SK-N-SH (cell line): ENCODE results near the gene SLC38A8. TPM values are rescaled to one million over a fixed set of nuclear protein-coding genes. Genes with fewer than 3 reads are reported as not detected.

ENCODE experiments used
- CTCF ChIA-PET: fragments of 300-600, 350-600 bp; formaldehyde crosslinking; extraction: SDS; loops from one replicate; lab custom pipeline; 2021; lab: Yijun Ruan, JAX
- POLR2A ChIA-PET: fragments of 350-600 bp; sonication (Branson Sonifier 250); formaldehyde crosslinking; extraction: SDS; loops from one replicate; lab custom pipeline; 2020; ENCODE audit warnings: antibody characterized with exemption, inconsistent platforms; lab: Yijun Ruan, JAX
- DNase-seq: peaks from one replicate; pipeline ENCODE4 v3.0.0; 2012
- H2AFZ ChIP-seq: fragments of 200-600 bp; sonication (generic); 2 replicates; pipeline ENCODE4 v1.8.1; 2016; ENCODE audit warnings: antibody characterized with exemption, mild to moderate bottlenecking, low read depth
- H3F3A ChIP-seq: fragments of 200-600 bp; sonication (generic); replicated peaks from 2 replicates; pipeline ENCODE3; 2016; ENCODE audit warnings: antibody characterized with exemption, mild to moderate bottlenecking; ENCODE audit not compliant: insufficient read depth
- H3K27ac ChIP-seq, 2 experiments: fragments of 200-500 bp in 1 of 2; fragments of 200-600 bp in 1 of 2; sonication (Bioruptor generic) in 1 of 2; sonication (generic), shearing (Covaris generic) in 1 of 2; 2 replicates each; pipeline versions ENCODE4 v1.5.1 to v1.6.1; 2014 to 2016; ENCODE audit warnings: low read depth in 2 of 2, inconsistent platforms in 1 of 2, low read length in 1 of 2, mild to moderate bottlenecking in 1 of 2, mixed read lengths in 1 of 2
- H3K27me3 ChIP-seq: fragments of 200-600 bp; sonication (generic), shearing (Covaris generic); 2 replicates; pipeline ENCODE4 v1.6.1; 2016; ENCODE audit warnings: mixed run types; ENCODE audit not compliant: insufficient read depth
- H3K36me3 ChIP-seq, 2 experiments: fragments of 200-500 bp in 1 of 2; fragments of 200-600 bp in 1 of 2; sonication (Bioruptor generic) in 1 of 2; sonication (generic) in 1 of 2; replicated peaks in 1 of 2; 2 replicates each; pipeline versions ENCODE3 to v1.5.1; 2014 to 2016; ENCODE audit warnings: low read length in 1 of 2, mild to moderate bottlenecking in 1 of 2; ENCODE audit not compliant: insufficient read depth in 2 of 2, control insufficient read depth in 1 of 2
- H3K4me1 ChIP-seq, 2 experiments: fragments of 200-500 bp in 1 of 2; fragments of 200-600 bp in 1 of 2; sonication (Bioruptor generic) in 1 of 2; sonication (generic), shearing (Covaris generic) in 1 of 2; 2 replicates each; pipeline versions ENCODE4 v1.5.1 to v1.6.1; 2014 to 2016; ENCODE audit warnings: low read depth in 1 of 2, low read length in 1 of 2, mixed run types in 1 of 2; ENCODE audit not compliant: insufficient read depth in 2 of 2, control insufficient read depth in 1 of 2
- H3K4me2 ChIP-seq: fragments of 200-600 bp; sonication (generic), shearing (Covaris generic); 2 replicates; pipeline ENCODE4 v1.6.1; 2017; ENCODE audit warnings: mixed run types
- H3K4me3 ChIP-seq, 2 experiments: fragments of 200-500 bp in 1 of 2; fragments of 200-600 bp in 1 of 2; sonication (Bioruptor generic) in 1 of 2; sonication (generic), shearing (Covaris generic) in 1 of 2; 2 replicates each; pipeline versions ENCODE4 v1.5.1 to v1.8.1; 2014 to 2016; ENCODE audit warnings: low read depth in 2 of 2, inconsistent platforms in 1 of 2, low read length in 1 of 2, mild to moderate bottlenecking in 1 of 2, mixed read lengths in 1 of 2, moderate library complexity in 1 of 2
- H3K79me2 ChIP-seq: fragments of 200-600 bp; sonication (generic); 2 replicates; pipeline ENCODE4 v1.8.1; 2017; ENCODE audit warnings: mild to moderate bottlenecking; ENCODE audit not compliant: insufficient read depth
- H3K9ac ChIP-seq: fragments of 200-600 bp; sonication (generic); 2 replicates; pipeline ENCODE4 v1.6.1; 2017; ENCODE audit warnings: mixed run types
- H3K9me2 ChIP-seq: fragments of 200-600 bp; sonication (generic); 2 replicates; pipeline ENCODE4 v1.6.1; 2017; ENCODE audit warnings: mixed run types
- H3K9me3 ChIP-seq: fragments of 200-600 bp; sonication (generic); 2 replicates; pipeline ENCODE4 v1.6.1; 2017; ENCODE audit warnings: mixed run types, mild to moderate bottlenecking, moderate library complexity
- H4K20me1 ChIP-seq: fragments of 200-600 bp; sonication (generic); 2 replicates; pipeline ENCODE4 v1.6.1; 2017; ENCODE audit warnings: mild to moderate bottlenecking, mixed run types; ENCODE audit not compliant: insufficient read depth
- CTCF ChIP-seq: fragments of 200-600 bp; sonication (generic); IDR thresholded peaks from 2 replicates; pipeline ENCODE4 v1.6.1; 2017; ENCODE audit warnings: antibody characterized with exemption, mild to moderate bottlenecking, moderate library complexity
- ELF1 ChIP-seq: IDR thresholded peaks from 2 replicates; pipeline ENCODE4 v1.4.0; 2012
- EP300 ChIP-seq, 2 experiments: IDR thresholded peaks; 2 replicates each; pipeline versions ENCODE4 v1.4.0 to v1.6.1; 2012; ENCODE audit warnings: borderline replicate concordance in 1 of 2, low read depth in 1 of 2, low read length in 1 of 2
- EZH2phosphoT487 ChIP-seq: fragments of 200-600 bp; sonication (generic); IDR thresholded peaks from 2 replicates; pipeline ENCODE4 v1.6.1; 2017; ENCODE audit warnings: low read depth, mixed run types, mild to moderate bottlenecking, antibody characterized with exemption, moderate library complexity, borderline replicate concordance
- FOSL2 ChIP-seq: IDR thresholded peaks from 2 replicates; pipeline ENCODE4 v1.4.0; 2012; ENCODE audit warnings: low read depth, mild to moderate bottlenecking, moderate library complexity, borderline replicate concordance
- FOXJ3 ChIP-seq: sonication (generic); formaldehyde crosslinking; IDR thresholded peaks from 2 replicates; pipeline ENCODE4 v1.5.1; 2020; ENCODE audit warnings: mild to moderate bottlenecking, missing genetic modification reagents
- GATA2 ChIP-seq: sonication (generic); formaldehyde crosslinking; IDR thresholded peaks from 2 replicates; pipeline ENCODE4 v1.5.0; 2020; ENCODE audit warnings: mild to moderate bottlenecking, missing genetic modification reagents
- JUND ChIP-seq: IDR thresholded peaks from 2 replicates; pipeline ENCODE4 v1.4.0; 2012
- MEF2A ChIP-seq: IDR thresholded peaks from 2 replicates; pipeline ENCODE4 v1.4.0; 2012; ENCODE audit warnings: low read depth, borderline replicate concordance
- NFIC ChIP-seq: IDR thresholded peaks from 2 replicates; pipeline ENCODE4 v1.4.0; 2012; ENCODE audit warnings: borderline replicate concordance
- POLR2AphosphoS5 ChIP-seq: IDR thresholded peaks from 2 replicates; pipeline ENCODE4 v1.6.1; 2012; ENCODE audit warnings: low read depth, low read length
- RAD21 ChIP-seq: IDR thresholded peaks from 2 replicates; pipeline ENCODE4 v1.6.1; 2012; ENCODE audit warnings: mild to moderate bottlenecking, low read length
- RCOR1 ChIP-seq: fragments of 150-350 bp; IDR thresholded peaks from 2 replicates; pipeline ENCODE4 v1.6.1; 2017; ENCODE audit warnings: antibody characterized with exemption, low read length
- RFX5 ChIP-seq: IDR thresholded peaks from 2 replicates; pipeline ENCODE4 v1.6.1; 2012; ENCODE audit warnings: mild to moderate bottlenecking, improper control_type of control experiment, low read length
- SMC3 ChIP-seq: IDR thresholded peaks from 2 replicates; pipeline ENCODE4 v1.6.1; 2012; ENCODE audit warnings: low read depth, low read length, improper control_type of control experiment
- TCF12 ChIP-seq: IDR thresholded peaks from 2 replicates; pipeline ENCODE4 v1.4.0; 2012
- TEAD4 ChIP-seq: IDR thresholded peaks from 2 replicates; pipeline ENCODE4 v1.4.0; 2012; ENCODE audit warnings: mild to moderate bottlenecking, borderline replicate concordance; ENCODE audit not compliant: insufficient read depth
- USF2 ChIP-seq: fragments of 150-350 bp; IDR thresholded peaks from 2 replicates; pipeline ENCODE4 v1.6.1; 2017; ENCODE audit warnings: antibody characterized with exemption, low read length, low read depth, borderline replicate concordance
- ZBTB33 ChIP-seq: IDR thresholded peaks from 2 replicates; pipeline ENCODE4 v1.4.0; 2012; ENCODE audit warnings: low read depth, borderline replicate concordance
- WGBS: methylation state at CpG from one replicate; pipeline ENCODE4 v1.1.6; 2017; ENCODE audit warnings: low lambda C conversion rate; 5-methylcytosine and 5-hydroxymethylcytosine counted together
- polyA plus RNA-seq, 3 experiments: library from polyadenylated mRNA; depleted of rRNA; stranded (reverse); fragments of >200 nt; gene quantifications; 2 replicates each; pipeline ENCODE4 v1.2.3, GENCODE V29; 2012
- TF ChIP-seq, protein P1 (sequence below): IDR thresholded peaks from 2 replicates; pipeline ENCODE4 v1.4.0; 2012; ENCODE audit warnings: low read depth
- TF ChIP-seq, protein P2 (sequence below): IDR thresholded peaks from 2 replicates; pipeline ENCODE4 v1.4.0; 2012; ENCODE audit warnings: low read depth, borderline replicate concordance

The SLC38A8 gene
- polyA plus RNA-seq, 1 of the 3 experiments (the other 2 are of a cell fraction) = not detected

DNA sequence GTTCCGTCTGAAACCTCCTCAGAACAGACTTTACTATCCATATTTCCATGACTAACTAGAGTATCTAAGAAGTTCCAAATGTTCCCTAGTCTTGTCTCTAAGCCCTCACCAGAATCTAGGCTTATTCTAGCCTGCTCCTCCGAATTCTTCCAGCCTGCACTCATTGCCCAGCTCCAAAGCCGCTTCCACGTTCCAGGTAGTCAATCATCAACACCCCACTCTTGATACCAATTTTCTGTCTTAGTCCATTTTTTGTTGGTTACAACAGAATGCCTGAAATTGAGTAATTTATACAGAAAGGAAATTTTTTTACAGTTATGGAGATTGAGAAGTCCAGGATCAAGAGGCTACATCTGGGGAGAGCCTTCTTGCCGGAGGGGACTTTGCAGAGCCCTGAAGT is 21.1 kb downstream of the SLC38A8 start:
- Histone ChIP-seq H3K9ac (no peak overlapping the region), H2AFZ (no peak overlapping the region), H3K4me3 (no peak overlapping the region), H4K20me1 (no peaks in the 10 kb centered on the region), H3K9me3 (no peaks in the 10 kb centered on the region), H3K79me2 (no peaks in the 10 kb centered on the region), H3K27me3 (no peaks in the 10 kb centered on the region), H3F3A (no peaks in the 10 kb centered on the region), H3K4me1 (no peaks in the 10 kb centered on the region), H3K9me2 (no peaks in the 10 kb centered on the region), H3K4me2 (no peak overlapping the region), H3K36me3 (no peaks in the 10 kb centered on the region), H3K27ac (no peak overlapping the region)
- CTCF ChIA-PET = interaction anchor here (1.4 to 1.9 kb wide), 2 partner anchors 42 to 65 kb away, joined by 4 to 6 read pairs; no protein-coding TSS in a partner anchor
- WGBS = 65% methylated on average over 5 of the region's 5 CpGs
- no peak for DNase-seq
- no peak for TF ChIP-seq POLR2AphosphoS5
- TF ChIP-seq RAD21 = no peak
- no peak for TF ChIP-seq SMC3
- no peak for TF ChIP-seq RCOR1
- TF ChIP-seq EZH2phosphoT487 = no peak
- no peak for TF ChIP-seq NFIC
- TF ChIP-seq GATA2 (CRISPR knock-in tag) = no peak
- no peak for TF ChIP-seq CTCF
- no peak for TF ChIP-seq EP300 (IDR thresholded peaks at IDR 0.05; ENCODE audit: borderline replicate concordance in 1 of 2, low read depth in 1 of 2, low read length in 1 of 2)
- POLR2A ChIA-PET = no interaction called here

DNA sequence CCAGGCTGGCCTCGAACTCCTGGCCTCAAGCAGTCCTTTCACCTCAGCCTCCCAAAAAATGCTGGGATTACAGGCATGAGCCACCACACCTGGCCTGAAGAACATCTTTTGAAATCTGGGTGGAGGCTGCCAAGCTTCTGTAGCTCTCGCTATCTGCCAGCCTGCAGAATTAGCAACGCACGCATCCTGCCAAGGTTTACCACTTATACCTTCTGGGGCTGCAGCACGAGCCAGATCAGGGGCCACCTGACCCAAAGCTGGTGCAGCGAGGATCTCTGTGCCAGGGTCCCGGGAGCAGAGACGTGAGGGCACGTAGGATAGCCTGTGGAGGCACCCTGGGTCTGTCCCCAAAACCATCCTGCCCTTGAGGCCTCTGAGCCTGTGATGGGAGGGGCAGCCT is 22.2 kb downstream of the SLC38A8 start:
- CTCF ChIA-PET = interaction anchor here (1.2 kb wide), 1 partner anchor 64 kb away, joined by 3 read pairs; no protein-coding TSS in a partner anchor
- TF ChIP-seq MEF2A (no peak), ZBTB33 (no peak), FOXJ3 (CRISPR knock-in tag) (no peak), TCF12 (no peak), CTCF (no peak), RCOR1 (no peak), NFIC (no peak), ELF1 (no peak), RFX5 (no peak), EZH2phosphoT487 (no peak), JUND (no peak), TEAD4 (no peak), FOSL2 (no peak), USF2 (no peak)
- TF ChIP-seq, protein P1, sequence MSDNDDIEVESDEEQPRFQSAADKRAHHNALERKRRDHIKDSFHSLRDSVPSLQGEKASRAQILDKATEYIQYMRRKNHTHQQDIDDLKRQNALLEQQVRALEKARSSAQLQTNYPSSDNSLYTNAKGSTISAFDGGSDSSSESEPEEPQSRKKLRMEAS = no peak
- TF ChIP-seq, protein P2, sequence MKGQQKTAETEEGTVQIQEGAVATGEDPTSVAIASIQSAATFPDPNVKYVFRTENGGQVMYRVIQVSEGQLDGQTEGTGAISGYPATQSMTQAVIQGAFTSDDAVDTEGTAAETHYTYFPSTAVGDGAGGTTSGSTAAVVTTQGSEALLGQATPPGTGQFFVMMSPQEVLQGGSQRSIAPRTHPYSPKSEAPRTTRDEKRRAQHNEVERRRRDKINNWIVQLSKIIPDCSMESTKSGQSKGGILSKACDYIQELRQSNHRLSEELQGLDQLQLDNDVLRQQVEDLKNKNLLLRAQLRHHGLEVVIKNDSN = no peak

More for the DNA sequence above, 22.2 kb downstream of the SLC38A8 start:
- H3K79me2 ChIP-seq = no peaks in the 10 kb centered on the region
- no peaks in the 10 kb centered on the region for H4K20me1 ChIP-seq
- H3F3A ChIP-seq = no peaks in the 10 kb centered on the region
- 75% methylated on average over 4 of the region's 9 CpGs for WGBS
- DNase-seq = no peak
- no peak overlapping the region for H3K27ac ChIP-seq
- H3K9me2 ChIP-seq = no peaks in the 10 kb centered on the region
- no peaks in the 10 kb centered on the region for H3K9me3 ChIP-seq
- H3K4me3 ChIP-seq = no peak overlapping the region
- H3K4me1 ChIP-seq = no peaks in the 10 kb centered on the region
- H3K27me3 ChIP-seq = no peaks in the 10 kb centered on the region
- no peak overlapping the region for H3K4me2 ChIP-seq
- no peak overlapping the region for H2AFZ ChIP-seq
- no peak overlapping the region for H3K9ac ChIP-seq
- H3K36me3 ChIP-seq = no peaks in the 10 kb centered on the region
- POLR2A ChIA-PET = no interaction called here
